ENCODE results near the gene CYP4A22.
"Not testable (repeated sequence)": the region's sequence is repeated elsewhere in the genome, so short reads cannot be mapped to it uniquely, and the experiment has no call there.

CYP4A22 gene

DNA sequence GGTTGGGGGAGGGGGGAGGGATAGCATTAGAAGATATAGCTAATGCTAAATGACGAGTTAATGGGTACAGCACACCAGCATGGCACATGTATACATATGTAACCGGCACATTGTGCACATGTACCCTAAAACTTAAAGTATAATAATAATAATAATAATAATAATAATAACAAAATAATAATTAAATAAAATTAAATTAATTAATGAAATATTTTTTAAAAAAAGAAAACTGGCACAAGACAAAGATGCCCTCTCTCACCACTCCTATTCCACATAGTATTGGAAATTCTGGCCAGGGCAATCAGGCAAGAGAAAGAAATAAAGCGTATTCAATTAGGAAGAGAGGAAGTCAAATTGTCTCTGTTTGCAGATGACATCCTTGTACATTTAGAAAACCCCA is 20.7 kb downstream of the CYP4A22 start:
- not testable (repeated sequence) for DNase-seq

DNA sequence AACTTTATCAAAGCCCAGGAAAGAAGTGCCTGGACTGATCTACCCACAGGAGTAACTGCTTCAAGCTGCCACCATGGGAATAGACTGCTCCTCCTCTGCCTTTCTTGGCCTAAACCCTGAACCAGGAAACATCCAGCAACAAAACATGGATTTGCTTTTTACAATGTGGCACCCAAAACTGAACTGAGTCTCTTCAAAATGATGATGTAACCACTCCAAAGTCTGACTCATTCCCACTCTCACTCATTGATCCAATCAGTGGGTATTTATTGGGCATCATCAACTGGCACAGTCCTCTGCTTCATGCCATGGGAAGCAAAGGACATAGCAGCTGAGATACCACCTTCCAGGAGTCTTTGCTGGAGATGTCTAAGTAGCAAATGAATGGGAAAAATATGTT is 23.5 kb downstream of the CYP4A22 start:
- DNase-seq = no peak

DNA sequence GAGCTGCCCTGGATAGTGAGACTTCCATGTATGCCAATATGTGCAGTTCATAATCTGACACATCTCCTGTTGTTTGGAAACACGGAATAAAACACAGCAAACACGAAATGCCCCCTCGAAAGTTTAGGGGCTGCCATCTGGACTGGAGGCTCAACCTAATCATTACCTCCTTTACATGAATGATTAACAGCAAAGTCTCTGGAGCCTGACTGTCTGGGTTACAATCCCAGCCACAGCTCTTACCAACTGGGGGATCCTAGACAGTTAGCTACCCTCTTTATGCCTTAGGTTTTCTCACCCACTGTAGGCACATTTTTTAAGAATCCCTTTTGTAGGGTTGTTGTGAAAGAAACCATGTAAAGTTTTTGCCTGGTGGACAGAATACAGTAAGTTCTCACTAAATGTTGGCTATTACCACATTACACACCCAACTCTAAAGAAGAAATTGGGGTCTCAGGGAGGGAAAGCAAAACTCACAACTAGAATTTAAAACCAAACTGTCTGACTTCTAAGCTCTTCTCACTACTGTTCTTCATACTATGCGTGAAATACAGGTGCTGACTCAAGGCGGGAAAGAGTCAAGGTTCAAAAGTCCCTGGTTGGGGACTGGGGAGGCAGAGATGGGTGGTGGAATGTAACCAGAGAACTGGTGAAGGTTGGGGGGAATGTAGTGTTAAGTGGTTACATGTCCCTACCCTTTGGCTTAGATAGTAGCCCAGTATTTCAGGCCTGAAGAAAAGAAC is 24.2 kb downstream of the CYP4A22 start:
- DNase-seq = no peak

DNA sequence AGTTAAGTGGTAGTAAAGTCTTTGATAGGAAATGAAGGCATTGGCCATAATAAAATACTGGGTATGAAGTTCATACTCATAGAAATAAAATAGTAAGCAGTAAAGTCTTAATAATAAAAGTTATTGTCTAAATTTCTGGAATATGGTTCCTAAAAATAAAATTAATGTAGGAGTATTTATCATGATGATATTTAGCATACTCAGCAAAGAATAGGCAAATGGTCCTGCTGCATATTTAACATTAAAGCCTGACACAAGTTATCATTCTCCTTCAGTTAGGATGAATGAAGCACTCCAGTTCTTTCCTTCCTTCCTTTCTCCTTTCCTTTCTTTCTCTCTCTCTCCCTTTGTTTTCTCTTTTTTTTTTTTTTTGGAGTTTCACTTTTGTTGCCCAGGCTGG is 27.3 kb downstream of the CYP4A22 start:
- DNase-seq = no peak

DNA sequence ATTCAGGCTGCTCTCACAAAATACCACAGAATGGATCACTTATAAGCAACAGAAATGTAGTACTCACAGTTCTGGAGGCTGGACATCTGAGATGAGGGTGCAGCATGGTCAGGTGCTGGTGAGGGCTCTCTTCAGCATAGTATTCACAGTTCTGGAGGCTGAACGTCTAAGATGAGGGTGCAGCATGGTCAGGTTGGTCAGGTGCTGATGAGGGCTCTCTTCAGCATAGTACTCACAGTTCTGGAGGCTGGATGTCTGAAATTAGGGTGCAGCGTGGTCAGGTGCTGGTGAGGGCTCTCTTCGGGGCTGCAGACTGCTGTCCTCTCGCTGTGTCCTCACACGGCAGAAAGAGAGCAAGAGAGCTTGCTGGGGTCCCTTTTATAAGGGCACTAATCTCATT is 35.5 kb downstream of the CYP4A22 start:
- DNase-seq = no peak

DNA sequence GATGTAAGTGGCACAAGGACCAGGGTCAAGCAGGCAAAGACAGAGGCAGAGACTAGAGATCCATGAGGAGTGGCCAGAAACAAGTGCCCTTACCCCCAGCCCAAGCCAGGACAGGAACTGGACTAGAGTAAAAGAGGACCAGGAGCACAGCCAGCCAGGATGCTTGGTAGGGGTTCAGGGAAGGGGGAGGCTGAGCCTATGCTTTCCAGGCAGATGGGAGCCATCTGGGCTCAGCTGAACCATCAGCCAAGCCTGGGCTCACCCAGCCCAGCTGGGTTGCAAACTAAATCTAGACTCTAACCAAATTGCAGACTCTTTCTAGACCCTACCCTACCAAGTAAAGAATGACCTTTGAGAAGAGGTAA is 37.4 kb downstream of the CYP4A22 start:
- peak in 1 of 2 experiments; percentile 20 for DNase-seq

DNA sequence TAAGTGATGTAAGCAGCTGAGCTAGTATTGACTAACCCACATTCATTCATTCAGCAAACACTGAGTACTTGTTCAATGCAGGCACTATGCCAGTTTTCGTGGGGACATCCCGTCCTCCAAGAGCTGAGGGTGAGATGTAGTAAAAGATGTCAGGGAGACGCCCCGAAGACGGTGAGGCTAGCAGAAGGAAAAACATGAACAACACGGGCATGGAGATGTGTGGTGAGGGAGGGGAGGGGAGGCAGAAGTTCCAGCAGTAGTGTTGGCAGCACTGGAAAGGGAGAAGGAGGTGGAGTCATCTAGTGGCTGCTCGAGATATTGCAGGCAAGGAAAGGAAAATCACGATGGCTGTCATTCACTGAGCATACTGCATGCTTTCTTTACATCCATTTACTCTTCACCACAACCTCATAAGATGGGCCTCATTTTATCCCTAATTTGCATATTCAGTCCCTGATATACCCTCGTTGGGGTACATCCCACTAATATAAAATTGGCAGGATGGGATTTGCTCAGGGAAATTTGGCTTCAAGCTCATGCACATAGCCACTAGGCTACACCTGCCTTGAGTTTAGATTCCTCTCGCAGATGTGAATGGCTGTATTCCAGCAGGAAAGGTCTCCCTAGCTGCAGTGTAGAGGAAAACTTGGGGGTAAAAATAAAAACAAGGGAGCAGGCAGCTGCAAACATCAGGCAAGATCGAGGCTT is 38.1 kb downstream of the CYP4A22 start:
- peak; percentile 42 to 62 for DNase-seq

DNA sequence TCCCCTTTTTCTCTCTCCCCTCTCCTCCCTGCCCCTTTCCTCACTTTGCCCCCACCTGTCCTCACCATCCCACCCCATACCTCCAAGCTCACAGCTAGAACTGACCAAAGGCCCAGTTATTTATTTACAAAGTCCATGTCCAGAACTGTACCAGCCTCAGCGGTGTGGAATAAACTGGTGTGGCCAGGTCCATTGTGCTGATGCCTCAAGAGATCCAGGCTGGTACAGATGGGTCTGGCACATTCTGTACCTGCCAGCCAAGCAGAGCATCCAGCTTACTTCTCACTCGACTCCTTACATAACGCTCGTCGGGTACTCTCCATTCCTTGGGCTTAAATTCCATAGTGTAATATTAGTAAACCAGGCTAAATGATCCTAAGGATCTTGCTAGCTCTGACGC is 40.8 kb downstream of the CYP4A22 start:
- DNase-seq = no peak

DNA sequence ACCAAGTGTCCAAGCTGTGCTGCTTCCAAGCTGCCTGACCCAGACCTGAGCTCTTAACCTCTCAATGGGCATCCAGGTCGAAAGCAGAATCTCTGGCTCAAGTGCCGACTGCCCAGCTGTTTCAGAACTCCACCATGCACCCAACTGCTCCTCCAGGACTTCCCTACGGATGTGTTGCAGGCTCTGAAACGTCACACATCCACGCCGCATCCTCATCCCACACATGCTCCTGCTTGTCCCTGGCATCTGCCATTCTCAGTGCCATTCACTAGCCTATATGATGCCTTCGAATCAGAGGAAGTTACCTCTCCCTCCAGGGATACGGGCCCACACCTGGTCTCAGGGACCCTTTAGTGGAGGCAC is 41.4 kb downstream of the CYP4A22 start:
- peak in 1 of 2 experiments; percentile 23 for DNase-seq

DNA sequence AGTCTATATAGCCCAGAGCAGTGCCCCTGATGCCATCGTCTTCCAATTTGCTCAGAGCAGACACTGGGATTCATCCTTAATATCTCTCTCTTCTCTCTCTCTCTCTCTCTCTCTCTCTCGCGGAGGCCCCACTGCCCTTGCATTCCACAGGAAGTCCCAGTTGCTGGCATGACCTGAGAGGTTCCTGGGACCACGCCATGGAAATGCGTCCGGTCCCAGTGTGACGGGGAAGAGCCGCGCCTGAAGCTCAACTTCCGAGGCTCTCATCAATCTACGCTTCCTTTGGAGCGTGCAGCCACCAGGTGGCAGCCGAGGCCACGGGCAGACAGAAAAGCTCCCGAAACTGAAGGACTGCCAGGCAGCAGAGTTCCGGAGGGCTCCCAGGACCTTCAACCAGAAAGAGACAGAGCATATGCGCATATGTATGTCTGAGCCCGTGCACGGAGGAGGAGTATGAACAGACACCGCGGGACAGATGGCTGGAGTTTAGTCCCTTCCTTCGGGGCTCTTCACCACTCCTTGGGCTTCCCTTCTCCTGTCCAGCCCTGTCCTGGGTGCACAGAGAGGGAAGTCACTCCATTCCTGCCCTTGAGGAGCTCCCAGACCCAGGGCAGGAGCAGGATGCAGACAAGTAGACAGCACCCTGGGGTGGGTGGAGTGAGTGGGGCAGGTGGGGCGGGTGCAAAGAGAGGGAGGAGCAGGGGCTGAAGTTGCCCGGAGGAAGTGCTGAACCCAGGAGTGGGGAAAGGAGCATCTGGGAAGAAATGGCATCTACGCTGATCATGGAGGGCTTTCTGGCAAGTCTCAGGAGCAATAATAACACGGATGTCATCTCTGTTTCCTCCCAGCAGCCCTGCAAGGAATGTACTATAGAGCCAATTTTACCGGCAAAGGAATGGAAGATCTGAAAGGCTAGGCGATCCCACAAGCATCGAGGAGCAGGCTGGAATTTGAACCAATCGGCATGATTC is 42.1 kb downstream of the CYP4A22 start:
- DNase-seq = peak; percentile 85 to 96

DNA sequence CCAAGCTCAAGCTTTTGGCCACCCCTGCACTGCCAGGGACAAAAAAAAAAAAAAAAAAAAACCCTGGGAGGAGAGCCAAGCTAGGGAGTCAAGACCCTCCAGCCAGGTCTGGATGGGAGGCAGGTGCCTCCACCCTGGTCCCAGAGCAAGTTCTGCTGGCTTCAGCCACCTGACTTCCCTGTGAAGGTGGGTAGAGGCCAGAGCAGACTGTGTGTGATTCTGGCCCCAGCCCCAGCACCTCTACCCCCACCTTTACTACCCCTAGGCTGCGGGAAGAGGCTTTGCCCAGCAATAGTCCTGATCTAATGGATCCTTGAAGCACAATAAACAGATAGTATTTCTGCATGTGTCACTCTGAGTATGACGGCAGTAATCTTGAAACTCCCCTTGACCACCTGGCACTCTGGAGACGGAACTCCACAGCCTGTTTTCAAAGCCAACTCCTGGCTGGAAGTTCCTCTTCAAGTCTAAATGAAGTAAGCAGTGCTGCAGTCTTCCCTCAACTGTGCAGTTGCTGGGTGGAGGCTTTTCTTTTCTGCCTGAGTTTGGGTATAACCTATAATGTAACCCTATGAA is 42.8 kb downstream of the CYP4A22 start:
- peak in 1 of 2 experiments; percentile 68 for DNase-seq

DNA sequence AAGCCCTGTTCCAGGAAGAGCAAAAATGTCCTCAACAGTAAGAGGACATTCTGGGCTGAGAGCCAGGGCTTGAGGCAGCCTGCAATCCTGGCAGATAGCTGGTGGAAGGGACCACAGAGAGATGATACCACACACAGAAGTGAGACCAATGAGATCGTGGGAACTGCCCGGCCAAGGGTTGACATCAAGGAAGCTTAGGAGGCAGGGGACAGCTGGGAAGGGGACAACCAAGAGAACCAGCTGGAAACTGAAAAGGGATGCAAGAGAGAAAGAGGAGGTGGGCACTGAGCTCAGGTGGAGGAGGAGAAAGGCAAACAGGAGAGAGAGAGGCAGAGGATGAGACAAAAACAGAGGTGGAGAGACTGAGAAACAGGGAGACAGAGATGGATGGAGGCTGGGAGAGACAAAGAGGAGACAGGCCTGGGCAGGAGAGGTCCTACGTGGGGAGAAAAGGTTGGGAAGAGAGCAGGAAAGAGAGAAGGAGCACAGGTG is 43.4 kb downstream of the CYP4A22 start:
- DNase-seq = no peak

DNA sequence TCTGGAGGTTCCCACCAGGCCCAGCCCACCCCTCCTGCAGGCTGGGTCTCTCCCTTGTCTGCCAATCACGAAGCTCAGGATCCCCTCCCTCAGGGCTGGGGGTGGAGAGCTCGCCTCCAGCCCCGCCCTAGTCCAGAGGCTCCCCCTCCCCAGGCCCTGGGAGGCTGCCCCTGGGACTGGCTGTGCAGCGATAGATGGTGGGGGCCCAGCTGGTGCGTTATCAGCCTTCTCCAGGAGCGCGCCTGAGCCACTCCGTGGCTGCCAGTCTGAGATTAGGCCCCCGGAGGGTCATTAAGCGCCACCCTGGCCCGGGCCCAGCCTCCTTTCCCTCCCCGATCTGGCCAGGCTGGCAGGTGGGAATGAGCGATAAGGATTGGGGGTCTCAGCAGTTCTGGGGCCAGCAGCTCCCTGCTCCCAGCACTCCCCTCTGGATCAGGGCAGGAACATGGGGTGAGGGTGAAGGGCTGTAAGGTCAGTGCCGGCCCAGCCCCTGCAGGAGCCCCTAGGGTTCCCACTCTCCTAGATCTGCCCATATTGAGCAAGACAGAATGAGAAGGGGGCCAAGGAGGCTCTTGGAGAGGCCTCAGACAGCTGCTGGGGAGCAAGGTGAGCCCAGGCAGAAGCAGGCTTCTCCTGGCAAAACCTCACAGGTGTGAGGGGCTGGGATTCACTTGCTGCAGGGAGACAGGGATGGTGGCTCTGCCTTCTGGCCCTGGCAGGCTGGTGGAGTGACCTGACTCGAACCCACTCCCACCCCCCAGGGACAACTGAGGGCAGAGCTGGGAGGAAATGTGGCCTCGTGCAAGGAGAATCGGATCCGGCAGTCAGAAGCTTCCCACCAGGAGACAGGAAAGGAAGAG is 44.1 kb downstream of the CYP4A22 start:
- peak in 1 of 2 experiments; percentile 57 for DNase-seq

DNA sequence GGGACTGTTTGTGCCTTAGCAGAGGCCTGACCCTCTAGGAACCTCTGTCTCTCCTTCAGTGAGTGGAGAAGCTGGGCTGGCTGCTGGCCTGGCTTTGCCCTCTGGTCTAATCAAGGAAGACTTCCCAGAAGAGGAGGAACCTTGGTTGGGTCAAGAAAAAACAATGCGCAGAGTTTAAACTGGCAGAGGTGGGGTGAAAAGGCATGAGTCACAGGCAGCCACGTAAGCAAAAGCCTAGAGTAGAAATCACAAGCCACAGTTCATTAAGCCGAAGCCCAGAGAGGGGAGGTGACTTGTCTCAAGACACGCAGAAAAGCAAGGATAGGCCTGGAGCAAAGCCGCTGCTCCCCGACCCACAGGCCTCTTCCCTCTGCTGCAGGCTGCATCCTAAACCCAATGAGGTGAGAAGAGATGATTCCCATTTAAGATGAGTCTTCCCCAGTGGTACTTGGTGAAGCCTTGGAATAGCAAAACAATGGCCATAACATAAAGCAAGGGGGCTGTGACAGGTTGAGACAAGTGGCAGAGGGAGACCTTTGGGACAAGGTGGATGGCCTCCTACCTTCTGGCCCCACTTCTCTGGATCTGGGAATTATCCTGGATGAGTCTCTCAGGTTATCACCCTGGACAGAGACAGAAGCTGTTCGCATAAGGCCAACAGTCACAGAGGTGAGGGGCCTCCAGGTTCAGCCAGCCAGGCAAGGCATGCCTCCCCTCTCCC is 44.9 kb downstream of the CYP4A22 start:
- no peak for DNase-seq

DNA sequence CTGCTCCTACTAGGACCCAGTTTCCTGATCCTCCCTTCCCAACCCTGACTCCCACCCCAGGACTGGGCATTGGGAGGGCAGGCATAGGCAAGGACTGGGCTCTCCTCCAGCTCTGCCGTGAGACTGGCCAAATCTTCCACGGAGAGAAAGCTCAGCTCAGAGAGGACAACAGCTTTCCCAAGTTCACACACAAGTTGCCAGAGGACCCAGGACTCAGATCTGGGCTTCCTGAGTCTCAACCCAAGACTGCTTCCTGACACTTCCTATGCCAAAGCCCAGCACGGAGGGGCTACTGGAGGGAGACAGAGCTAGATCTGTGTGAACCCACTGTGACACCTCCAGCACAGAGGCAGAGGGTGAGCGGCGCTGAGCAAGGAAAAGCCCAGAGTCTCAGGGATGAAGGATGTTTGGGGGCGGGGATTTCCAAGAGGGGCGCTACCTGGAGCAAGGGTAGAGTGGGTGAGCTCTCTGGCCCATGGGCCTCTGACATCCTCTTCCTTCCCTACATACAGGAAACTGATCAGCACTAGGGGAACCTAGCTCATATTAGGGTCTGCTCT is 45.5 kb downstream of the CYP4A22 start:
- no peak for DNase-seq

DNA sequence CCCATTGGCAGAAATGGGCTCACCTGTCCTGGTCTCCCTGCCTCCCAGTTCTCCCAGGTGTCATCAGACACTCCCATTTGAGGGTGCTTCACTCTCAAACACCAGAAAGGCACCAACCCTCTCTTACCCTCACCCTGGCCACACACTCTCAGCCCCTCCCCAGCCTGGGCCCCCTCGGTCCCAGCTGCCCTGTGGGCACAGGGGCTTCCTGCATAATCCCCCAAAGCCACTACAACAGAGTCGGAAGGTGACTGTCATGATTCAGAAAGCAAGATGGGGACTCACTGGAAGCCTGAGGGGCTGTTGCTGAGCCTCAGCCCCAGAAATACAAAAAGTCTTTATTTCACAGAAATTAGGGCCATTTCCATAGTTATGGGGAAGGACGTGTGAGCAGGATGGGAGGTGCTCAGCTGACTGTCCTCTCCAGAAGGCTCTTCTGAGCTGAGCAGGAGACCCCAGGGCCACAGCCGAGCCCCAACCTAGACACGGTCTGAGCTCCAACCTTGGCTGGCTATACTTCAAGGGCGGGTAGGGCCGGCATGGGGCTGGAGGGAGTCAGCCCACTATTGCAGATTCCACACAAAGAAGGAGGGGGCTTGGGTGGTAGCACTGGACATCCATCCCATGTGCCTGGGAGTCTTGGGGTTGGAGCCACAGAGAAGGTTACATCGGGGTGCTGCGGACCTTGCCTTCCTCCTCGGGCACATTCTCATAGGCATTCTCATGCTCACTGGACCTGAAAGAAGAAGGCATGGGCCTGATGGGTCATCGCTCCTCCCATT is 46.3 kb downstream of the CYP4A22 start:
- DNase-seq = no peak

DNA sequence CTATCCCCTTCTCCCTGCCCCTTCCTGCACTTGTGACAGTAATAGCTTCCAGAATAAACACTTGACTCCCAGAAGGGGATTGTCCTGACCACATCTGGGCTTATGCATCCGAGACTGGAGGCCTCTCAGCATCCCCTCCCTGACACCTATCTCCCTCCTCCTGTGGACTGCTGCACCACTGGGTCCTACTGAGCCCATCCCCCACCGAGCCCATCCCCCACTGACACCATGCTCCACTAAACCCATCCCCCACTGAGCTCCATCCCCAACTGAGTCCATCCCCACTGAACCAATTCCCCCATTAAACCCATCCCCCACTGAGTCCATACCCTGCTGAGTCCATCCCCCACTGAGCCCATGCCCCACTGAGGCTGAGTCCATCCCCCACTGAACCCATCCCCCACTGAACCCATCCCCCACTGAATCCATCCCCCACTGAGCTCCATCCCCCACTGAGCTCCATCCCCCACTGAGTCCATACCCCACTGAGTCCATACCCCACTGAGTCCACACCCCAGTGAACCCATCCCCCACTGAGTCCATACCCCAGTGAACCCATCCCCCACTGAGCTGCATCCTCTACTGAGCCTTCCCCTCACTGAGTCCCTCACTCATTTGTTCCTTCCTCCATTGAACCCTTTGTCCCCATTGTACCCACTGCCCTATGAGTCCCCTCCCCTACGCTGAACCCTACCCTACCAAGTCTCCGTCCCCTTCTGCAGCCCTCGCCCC is 47.0 kb downstream of the CYP4A22 start:
- no peak for DNase-seq

DNA sequence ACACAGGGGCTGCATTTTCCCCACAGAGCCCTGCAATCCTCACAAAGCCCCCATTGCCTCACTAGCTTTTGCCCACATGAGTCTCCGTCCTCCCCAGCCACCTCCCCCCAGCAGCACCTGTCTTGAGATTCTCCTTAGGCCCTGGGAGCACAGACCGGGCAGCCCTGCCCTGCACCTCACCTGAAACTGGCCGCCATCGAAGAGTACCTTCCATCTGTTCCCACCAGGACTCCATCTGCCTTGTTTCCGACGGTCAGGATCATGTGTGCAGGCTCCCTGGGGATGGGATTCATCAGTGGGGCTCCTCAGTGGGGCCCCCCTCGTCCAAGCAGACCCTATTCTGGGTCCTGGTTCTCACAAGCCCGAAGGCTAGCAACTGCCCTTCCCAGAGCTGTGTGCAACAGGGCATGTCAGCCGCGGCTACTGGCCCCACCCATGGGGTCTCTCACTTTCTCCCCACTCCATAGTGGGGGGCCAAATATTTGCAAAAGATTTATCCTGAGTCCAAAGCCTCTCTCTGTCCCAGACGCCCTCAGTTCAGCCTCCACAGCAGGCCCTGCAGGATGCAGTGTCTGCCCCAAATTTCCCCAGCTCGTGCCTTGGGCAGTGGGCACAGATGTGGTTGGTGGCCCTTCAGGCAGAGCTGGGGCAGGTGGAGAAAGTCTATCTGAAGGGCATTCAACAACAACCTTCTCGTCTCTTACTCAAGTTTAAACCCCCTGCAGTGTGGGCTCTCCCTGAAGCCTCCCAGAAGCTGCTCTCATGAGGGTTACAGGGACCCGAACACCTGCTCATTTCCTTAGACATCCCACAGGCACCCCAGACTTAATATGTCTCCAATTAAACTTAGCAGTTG is 47.8 kb downstream of the CYP4A22 start:
- DNase-seq = peak in 1 of 2 experiments; percentile 15

Measured in NCI-H524 (cell line).